C4-2B (cell line): ENCODE results near the gene PLEKHM2.

Experiments used
- CTCF ChIP-seq: fragments of 450-650 bp; conservative IDR thresholded peaks from 2 replicates; pipeline ENCODE4 v1.5.1; 2017; ENCODE audit warnings: mild to moderate bottlenecking
- ZFX ChIP-seq: fragments of 450-650 bp; IDR thresholded peaks from 2 replicates; pipeline ENCODE4 v1.6.1; 2017

- TF ChIP-seq CTCF: no peak
- no peak for TF ChIP-seq ZFX
Observed at GRCh38 chr1:15734296-15734695, 50.2 kb downstream of the PLEKHM2 start.
